G401.6 (cell line): Measurements from ENCODE around the gene SCNN1A.

Source experiments
- FAIRE-seq: peaks from 2 replicates; lab custom pipeline; 2012; peaks lifted over from hg19 to GRCh38; lab: Jason Lieb, UNC

Gene SCNN1A

DNA sequence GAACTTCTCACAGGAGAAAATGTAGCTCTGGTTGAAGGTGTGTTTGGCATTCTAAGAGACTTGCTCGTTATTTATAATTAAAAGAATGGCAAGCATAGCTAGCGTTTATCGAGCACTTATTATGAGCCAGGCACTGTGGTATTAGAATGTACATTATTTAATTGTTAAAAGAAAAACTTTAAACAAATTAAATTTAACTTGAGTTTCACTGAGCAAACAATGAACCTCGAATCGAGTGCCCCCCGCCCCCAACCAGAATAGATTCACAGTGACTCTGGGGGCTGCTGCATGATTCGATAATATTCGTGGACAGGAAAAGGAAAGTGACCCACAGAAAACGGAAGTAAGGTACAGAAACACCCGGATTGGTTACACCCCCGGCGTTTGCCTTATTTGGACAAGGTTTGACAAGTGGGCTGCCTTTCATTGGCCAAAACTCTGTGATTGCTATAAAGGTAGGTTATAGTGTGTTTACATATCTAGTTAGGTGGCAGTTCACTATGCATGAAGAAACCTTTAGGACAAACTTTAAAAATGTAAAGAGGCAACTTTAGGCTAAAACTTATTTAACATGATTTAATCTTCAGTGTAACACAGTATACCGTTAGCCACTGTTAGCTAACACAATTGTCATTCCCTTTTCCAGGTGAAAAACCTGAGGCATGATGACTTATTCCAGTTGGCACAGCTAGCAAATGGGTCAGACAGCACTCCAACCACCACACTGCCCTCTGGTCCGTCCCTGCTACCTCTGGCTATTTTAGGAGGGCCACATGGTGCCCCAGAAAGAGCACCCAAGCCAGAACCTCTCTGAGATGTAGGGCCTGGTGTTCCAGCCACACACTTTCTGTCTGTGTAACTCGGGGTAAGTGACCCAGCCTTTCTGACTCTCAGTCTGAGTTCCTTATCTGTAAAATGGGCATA lies 7.1 kb downstream of the SCNN1A start:
- FAIRE-seq: peak; percentile 17

DNA sequence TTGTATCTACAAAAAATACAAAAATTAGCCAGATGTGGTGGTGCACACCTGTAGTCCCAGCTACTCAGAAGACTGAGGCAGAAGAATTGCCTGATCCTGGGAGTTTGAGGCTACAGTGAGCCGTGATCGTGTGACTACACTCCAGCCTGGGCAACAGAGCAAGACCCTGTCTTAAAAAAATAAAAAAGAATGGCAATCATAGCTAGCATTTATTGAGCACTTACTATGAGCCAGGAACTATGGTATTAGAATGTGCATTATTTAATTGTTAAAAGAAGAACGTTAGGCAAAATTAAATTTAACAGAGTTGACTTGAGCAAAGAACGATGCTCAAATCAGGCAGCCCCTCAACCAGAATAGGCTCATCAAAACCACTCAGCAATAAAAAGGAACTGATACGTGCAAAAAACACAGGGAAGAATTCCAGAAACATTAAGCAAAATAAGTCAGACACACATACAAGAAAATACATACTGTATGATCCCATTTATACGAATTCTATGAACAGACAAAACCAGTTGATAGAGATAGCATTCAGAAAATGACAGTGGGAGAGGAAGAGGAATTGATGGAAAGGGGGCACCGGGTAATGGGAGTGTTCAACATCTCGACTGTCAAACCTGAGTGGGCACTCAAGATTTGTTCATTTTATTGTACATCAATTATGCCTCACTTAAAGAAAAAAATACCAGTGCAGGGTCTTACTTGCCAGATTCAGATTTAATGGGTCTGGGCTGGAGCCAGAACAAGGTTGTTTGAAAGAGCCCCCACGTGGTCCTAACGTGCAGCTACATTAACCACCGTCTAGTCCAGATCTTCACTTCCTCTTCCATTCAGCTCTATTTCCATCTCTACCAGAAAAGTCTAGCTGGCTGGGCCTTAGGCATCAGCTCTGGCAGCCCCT lies 8.0 kb downstream of the SCNN1A start:
- FAIRE-seq: peak; percentile 83

DNA sequence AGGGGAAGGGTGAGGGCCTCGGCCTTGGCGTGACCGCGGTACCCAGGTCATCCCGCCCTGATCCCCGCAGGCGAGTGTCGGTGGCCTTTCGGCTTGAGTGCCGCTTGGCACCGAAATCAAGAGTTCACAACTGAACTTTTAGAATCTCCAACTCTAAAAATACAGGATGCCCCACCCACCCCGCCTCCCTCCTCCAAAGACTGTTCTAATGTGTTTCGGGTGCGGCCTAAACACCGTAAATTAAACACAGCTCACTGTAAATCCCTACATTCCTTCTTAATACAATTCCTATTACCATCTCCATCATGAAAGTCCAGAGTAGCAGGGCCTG lies 11.4 kb downstream of the SCNN1A start:
- no peak for FAIRE-seq

DNA sequence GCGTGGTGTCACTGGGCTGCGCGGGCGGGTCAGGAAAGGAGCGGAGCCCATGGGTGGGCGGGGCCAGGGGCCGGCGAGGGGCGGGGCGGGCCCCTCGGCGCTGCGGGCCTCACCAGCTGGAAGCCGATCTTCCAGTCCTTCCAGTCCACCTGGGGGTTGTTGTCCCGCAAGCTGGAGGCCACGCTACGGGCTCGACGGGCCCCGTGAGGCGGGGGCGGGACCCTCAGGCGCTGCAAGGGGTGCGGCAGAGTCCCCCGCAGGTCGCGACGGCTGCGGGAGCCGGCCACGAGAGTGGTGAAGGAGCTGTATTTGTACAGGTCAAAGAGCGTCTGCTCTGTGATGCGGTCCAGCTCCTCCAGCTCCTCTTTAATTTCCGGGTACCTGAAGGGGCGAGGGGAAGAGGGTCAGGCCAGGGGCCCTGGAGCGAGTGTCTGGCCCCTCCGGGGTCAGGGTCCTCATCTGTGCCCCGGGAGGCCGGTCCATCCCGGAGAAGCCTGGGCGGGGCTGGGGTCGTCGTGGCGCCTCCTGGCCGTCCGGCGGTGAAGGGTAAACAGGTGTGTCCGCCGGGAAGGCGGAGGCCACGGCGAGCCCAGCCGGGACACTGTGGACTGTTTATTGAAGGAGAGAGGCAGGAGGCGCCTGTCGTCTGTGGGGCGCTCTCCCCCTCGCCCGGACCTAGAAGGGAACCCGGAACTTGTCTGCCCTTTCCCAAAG lies 11.9 kb downstream of the SCNN1A start:
- FAIRE-seq: no peak

DNA sequence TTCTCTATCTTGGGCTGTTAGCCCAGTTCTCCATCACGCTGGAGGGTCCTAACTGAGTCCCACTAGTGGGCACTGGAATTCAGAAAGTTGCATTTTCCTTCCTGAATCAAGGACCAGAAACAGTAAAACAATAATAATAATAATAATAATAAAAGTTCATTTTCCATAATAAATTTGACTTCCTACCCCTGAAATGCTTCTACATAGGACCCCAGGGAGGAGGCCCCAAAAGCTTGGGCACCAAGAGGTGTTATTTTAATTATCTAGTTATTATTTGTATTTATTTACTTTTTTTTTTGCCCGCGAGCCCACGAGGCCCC lies 12.4 kb downstream of the SCNN1A start:
- no peak for FAIRE-seq

DNA sequence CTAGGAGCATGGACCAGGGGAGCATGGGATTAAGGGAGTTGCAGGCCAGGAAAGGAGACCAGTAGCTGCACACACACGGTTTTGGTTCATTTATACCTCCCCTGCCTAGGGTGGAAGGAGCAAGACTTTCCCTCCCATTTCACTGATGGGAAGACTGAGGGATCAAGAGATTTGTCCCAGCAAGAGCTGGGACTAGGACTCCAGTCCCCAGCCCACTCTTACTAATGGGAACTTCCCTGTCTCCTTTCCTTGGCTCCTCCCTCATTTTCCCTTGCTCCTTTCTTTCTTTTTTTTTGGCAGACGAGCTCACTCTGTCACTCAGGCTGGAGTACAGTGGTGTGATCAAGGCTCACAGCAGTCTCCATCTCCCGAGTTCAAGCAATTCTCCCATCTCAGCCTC lies 13.0 kb downstream of the SCNN1A start:
- FAIRE-seq: no peak

DNA sequence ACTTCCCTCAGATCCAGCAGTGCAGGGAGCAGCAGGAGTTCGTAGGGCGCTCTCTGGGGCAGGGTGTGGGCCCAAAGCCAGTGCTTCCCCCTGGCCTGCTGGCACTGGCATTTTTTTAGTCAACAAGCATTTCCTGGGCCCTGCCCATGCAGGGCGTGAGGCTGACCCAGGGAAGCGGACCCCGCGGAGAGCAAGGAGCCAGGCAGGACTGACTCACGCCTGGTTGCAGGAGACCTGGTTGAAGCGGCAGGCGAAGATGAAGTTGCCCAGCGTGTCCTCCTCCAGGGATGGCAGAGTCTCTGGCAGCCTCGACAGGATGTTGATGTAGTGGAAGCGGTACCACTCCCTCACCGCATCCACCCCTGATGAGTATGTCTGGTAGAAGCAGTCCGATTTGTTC lies 13.5 kb downstream of the SCNN1A start:
- no peak for FAIRE-seq

DNA sequence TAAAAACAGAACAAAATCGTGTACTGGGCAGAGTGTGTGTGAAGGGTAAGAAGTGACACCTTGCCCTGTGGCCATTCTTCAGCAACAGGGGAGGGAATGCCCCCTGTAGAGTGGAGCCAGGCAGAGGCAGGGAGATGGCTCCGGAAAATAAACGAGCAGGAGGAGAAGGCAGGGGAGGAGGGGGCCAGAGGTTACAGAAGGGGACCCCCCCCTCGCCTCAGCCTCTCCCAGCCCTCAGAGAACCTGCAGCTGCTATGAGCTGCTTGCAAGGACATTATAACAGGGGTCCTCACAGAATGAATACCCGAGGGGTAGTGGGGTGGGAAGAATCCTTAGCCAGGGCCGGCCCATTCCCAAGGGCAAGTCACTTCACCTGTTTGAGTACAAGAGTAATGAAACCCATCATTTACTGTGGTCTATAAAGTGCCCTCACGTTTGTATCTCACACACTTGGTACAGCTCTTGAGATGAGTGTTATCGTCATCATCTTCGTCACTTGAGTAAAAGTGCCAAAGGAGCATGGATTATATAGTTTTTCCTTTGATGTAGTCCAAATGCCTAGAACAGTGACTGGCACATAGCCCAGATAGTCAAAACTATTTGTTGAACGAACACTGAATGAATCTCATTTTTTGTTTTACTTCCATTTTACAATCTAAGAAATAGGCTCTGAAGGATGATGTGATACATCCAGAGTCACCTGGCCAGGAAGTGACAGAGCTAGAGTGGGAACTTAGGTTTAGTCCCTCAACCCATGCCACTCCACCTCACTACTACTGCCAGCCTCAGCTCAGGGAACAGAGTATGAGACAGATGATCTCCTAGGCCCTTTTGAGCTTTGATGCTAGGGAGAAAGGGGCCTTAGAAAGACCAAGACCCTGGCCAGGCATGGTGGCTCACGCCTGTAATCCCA lies 14.5 kb downstream of the SCNN1A start:
- FAIRE-seq: no peak

DNA sequence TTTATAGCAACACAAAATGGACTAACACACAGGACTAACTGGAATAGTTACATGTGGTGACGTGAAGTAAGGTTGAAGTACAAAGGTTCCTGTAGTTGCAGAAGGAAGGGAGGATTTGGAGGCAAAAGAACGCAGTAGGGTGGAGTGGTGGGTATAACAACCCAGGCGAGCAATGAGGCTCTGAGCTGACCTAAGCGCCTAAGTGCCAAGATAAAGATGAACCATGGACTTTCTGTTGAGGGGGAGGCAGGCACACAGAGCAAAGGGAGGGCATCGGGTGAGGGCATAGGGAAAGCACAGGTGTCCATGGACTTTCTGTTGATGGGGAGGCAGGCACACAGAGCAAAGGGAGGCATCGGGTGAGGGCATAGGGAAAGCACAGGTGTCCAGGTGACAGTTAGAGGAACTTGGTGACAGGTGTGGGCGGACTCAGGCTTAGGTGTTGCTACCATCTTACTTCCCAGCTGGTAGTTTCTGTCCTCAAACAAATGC lies 15.2 kb downstream of the SCNN1A start:
- no peak for FAIRE-seq

DNA sequence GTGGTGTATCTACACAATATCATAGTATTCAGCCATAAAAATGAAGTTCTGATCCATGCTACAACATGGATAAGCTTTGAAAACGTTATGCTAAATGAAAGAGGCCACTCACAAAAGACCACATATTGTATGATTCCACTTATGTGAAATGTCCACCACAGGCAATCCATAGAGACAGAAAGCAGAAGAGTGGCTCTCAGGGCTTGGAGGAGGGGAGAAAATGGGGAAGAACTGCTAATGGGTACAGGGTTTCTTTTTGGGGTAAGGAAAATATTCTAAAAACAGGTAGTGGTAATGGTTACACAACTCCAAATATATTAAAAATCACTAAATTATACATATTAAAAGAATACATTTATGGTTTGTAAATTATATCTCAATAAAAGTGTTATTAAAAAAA lies 16.5 kb downstream of the SCNN1A start:
- FAIRE-seq: no peak

DNA sequence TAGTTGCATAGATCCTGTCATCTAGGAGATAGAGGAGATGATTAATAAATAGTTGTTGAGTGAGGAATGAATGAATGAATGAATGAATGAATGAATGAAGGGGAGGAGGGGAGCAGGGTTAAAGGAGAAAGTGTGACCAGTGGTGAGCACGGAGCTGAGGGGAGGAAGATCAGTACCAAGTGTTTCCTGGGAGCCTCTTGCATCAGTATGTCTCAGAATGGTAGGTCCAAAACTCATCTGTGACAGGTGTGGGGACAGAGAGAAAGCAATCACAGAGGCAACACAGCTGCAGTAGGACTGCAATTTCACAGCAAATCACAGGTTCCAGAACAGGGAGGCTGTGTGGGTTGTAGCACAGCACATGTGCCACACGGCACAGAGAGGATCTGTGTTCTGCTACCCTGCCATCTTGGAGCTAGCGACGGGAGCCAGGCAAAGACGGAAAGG lies 19.0 kb downstream of the SCNN1A start:
- FAIRE-seq: no peak

DNA sequence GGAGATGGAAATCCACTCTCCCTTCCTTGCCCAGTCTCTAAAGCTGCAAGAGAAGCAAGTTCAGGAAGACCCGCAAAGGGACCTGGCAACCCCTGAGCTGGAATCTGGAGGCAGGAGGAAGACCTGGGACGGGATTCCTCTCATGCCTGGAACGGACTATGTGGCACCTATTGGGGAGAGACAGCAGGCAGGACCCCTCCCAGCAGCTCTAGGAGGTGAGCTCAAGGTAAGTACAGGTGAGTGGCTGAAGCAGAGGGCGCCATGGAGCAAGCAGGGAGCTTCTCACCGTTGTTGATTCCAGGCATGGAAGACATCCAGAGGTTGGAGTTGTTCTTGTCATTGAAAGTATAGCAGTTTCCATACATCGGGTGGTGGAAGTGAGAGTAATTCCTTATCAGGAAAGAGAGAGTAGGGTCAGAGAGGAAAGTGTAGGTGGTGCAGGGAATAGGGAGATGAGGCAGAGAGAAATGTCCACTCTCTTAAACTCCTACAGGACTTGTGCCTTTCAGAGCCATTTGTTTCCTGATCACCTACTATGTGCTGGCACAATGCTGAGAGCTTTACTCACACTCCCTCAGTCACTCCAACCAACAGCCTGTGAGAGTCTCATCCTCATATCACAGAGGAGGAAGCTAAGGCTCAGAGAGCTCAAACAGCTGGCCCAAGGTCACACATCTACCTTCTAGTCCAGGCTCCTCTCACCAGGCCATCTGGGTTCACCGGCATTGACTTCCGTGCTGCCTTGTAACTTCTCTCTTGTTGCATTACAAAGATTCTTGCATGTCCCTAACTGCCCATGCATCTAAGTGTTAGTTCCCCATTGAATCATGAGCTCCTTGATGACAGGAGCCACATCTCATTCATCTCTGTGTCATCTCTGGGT lies 19.6 kb downstream of the SCNN1A start:
- FAIRE-seq: no peak

DNA sequence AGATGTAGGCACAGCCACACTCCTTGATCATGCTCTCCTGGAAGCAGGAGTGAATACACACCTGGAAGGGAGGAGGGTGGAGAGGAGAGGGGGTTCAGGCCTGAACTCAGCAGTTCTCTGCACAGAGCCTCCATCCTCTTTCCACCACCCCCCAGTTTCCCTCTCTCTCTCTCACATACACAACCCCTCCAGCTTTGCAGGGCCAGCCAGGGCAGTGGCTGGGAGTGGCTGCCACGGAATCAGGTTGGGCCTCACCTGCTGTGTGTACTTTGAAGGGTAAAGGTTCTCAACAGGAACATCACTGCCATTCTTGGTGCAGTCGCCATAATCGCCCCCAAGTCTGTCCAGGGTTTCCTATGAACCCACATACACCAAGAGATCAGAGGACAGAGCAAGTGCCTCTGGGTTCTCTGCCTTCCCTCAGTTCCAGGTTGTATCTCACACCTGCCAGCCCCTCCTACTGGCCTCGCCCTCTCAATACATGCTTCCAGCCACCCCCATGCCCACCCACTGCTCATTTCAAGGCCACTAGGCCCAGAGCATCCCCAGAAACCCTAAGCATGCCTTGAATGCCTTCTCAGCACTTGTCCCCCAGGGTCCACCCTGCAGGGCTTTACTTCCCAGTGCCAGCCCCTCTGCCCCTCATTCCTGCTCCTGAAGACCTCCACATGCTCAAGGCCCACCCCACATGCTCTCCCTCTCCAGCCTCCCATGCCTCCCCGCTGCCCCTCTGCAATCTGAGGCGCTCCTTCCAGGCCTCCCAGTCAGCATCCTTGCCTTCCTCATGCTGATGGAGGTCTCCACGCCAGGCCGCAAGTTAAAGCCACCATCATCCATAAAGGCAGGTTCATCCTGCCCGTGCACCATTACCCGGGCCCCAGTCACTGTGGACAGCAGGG lies 20.6 kb downstream of the SCNN1A start:
- FAIRE-seq: no peak

DNA sequence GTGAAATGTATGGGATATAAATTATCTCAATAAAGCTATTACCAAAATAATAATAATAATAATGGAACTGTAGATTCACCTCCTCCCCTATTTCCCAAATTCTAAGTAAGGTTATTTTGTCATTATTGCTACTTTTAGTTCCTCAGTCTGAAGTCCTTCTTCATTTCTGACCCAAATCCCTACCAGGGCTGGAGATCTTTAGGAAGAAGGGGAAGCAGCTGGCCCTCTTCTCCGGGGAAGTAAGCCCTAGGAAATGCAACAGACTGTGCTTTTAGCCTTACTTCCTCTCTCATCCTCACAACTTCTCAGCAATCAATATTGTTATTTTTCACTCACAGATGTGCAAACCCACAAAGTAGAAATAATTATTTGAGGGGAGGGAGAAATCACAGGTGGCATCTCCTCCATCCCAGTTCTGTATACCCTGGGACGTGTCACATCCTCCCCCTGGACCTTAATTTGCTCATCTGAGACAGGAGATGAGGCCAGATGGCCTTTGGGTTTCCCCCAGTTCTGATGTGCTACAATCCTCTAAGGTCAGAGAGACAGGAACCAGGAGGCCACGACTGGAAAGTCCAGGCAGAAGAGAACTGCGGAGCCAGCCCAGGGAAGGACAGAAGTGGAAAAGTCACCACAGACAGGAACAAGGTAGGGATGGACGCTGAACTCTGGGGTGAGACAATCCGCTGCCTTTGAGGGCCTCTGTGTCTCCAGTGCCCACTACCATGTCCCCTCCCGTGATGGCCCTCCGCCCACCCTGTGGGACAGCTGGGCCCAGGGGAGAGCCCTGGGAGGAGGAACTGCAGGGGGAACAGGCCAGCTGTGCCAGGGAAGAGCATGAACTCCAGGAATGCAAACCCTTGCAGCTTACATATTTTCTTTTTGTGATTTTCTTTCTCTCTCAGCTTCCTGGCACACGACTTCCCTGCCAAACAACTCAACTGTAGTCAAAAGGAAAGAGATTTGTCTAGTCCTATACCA lies 22.9 kb downstream of the SCNN1A start:
- FAIRE-seq: no peak

DNA sequence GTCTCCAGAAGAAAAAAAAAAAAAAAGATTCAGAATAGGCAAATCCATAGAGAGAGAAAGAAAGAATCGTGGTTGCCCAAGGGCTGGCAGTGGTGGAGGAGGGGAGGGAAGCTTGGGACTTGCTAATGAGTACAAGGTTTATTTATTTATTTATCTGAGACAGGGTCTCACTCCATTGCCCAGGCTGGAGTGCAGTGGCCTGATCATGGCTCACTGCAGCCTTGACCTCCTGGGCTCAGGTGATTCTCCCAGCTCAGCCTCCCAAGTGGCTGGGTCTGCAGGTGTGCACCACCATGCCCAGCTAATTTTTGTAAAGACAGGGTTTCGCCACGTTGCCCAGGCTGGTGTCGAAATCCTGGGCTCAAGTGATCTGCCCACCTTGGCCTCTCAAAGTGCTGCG lies 23.7 kb downstream of the SCNN1A start:
- no peak for FAIRE-seq

DNA sequence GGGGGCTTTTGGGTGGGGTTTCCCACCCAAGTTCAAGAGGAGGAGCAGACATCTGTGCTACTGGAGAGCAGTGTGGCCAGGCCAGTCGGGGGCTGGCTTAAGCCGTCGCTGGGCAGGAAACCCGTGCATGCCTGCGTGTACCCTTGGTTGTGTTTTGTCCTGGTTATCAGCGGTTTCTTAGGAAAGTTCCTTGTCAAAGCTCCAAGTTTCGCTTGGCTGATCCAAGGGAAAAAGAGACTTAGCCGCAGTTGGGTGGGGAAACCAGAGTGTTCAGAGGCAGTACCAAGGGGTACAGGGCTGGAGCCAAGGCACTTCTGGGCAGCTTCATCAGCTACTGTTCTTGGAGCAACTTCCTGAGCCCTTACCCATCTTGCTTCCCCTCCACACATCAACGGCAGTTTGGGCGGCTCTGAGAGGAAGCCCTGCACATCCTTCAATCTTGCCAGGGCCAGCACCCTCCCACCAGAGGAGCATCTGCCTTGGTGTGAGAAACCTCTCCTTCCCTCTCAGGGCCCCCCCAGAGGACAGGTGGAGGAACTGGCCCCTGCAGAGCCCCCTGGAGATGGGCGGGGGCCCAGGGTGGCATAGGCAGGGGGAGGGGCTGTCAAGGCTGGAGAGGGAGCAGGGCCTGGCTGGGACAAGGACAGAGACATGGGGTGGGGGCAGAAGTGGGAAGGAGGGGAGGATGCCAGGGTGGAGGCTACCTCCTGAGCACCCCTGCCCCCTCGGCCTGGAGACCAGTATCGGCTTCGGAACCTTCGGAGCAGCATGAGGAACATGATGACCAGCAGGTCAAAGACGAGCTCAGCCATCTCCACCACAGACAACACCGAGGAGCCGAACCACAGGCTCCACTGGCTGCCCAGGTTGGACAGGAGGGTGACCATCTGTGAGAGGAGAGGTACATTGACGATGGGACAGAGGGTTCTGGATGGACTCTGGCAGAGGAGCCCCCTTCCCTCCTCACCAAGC lies 27.7 kb downstream of the SCNN1A start:
- no peak for FAIRE-seq

DNA sequence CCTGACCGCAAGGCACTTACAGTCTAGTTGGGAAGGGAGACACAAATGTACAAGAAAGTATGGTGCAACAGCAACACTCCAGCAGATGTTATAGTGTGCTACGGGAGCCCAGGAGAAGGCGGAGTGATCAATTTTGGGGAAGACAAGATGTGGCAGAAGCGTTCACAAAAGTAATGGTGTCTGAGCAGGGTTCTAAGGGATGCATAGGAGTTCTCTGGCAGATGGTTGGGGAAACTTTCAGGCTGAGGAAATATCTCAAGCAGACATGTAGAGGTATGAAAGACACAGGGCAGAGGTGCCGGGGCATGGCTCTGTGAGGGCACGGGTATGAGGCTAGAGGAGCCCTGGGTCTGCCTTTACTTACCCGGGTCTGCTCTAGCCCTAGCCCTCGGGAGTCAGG lies 28.4 kb downstream of the SCNN1A start:
- FAIRE-seq: no peak
